ENCODE measurements around the gene NOX3.

Gene NOX3

DNA sequence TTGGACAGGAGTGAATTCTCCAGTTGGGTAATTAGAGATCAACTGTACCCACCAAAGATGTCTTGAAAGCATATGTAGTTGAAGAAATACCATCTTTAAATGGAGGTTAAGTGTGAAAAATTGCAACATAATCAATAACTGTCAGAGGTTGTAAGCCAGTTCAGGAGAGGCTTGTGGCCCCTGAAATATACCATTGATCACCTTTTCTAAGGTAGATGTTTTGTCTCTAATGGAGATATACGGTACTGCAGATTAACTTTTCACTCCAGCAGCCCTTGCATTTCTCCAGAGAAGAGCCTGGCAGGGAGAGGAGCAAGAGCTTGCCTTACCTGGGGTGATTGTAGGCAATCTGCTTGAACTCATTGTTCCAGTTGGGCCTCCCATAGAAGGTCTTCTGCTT, 48.8 kb downstream of the NOX3 start:
- FAIRE-seq: no peak
- TF ChIP-seq POU2F2 (IDR thresholded peaks at IDR 0.05; ENCODE audit: low read depth, low read length) (no peak), SPI1 (IDR thresholded peaks at IDR 0.05; ENCODE audit: low read depth, low read length) (no peak), POLR2A (IDR thresholded peaks at IDR 0.05; ENCODE audit: low read depth, low read length) (no peak), TAF1 (IDR thresholded peaks at IDR 0.05; ENCODE audit: low read depth, low read length) (no peak), POLR2AphosphoS5 (IDR thresholded peaks at IDR 0.05; ENCODE audit: low read depth, low read length) (no peak), PAX5 (IDR thresholded peaks at IDR 0.05; ENCODE audit: insufficient read depth, low read length, severe bottlenecking) (no peak)
- no peak for DNase-seq (ENCODE audit: insufficient read length, low spot score)

DNA sequence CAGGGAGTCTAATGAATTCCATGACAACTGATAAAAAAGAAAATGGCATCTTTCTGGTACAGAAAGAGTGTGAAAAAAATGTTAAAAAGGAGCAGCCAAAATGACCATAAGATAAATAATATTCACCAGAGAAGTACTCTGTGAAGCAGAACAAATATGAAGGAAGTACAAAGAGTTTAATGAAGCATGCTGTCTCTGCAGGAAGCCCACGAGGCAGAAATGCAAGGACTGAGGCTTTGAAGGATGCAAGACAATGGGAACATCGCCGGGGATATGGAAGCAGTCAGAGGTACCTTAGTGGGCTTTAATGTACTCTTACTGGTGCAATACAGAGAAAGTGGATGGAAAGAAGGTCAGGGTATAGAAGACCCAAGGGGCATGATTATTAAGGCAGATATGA, 50.7 kb downstream of the NOX3 start:
- TF ChIP-seq POU2F2 (IDR thresholded peaks at IDR 0.05; ENCODE audit: low read depth, low read length) (no peak), SPI1 (IDR thresholded peaks at IDR 0.05; ENCODE audit: low read depth, low read length) (no peak), TAF1 (IDR thresholded peaks at IDR 0.05; ENCODE audit: low read depth, low read length) (no peak), PAX5 (IDR thresholded peaks at IDR 0.05; ENCODE audit: insufficient read depth, low read length, severe bottlenecking) (no peak), POLR2AphosphoS5 (IDR thresholded peaks at IDR 0.05; ENCODE audit: low read depth, low read length) (no peak), POLR2A (IDR thresholded peaks at IDR 0.05; ENCODE audit: low read depth, low read length) (no peak)
- FAIRE-seq (no peak), DNase-seq (ENCODE audit: insufficient read length, low spot score) (no peak)

DNA sequence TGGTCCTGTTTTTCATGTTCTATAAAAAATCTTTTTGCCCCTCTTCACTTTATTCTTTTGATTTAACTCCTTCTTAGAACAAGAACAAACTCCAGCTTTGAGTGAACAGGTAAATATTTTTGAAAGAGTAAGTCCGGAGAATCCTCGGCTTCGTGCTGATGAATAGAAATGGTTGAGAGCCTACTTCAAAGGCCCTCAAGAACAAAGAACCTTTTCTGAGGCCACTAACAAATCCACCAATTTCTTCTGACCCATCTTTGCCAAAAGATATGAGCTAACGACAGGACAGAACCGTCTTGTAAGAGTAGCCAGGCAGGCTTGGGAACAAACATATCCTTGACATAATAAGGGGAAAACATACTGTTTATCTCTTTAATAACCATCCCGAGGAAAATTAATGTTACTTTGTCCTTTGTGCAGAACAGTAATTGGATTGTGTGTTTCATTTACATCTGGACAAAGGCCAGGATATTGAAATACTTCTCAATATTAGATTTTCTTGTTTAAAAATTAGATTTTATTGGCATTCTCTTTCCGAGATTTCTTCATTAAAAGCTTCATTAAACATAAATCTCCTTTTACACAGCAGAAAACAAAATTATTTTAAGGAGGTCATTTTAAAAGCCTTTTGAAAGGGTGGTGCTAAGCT, 52.9 kb downstream of the NOX3 start:
- no peak for TF ChIP-seq POLR2A (IDR thresholded peaks at IDR 0.05; ENCODE audit: low read depth, low read length)
- TF ChIP-seq SPI1 (IDR thresholded peaks at IDR 0.05; ENCODE audit: low read depth, low read length): no peak
- no peak for TF ChIP-seq PAX5 (IDR thresholded peaks at IDR 0.05; ENCODE audit: insufficient read depth, low read length, severe bottlenecking)
- TF ChIP-seq TAF1 (IDR thresholded peaks at IDR 0.05; ENCODE audit: low read depth, low read length): no peak
- no peak for TF ChIP-seq POU2F2 (IDR thresholded peaks at IDR 0.05; ENCODE audit: low read depth, low read length)
- TF ChIP-seq POLR2AphosphoS5 (IDR thresholded peaks at IDR 0.05; ENCODE audit: low read depth, low read length): no peak
- no peak for DNase-seq (ENCODE audit: insufficient read length, low spot score)
- FAIRE-seq: no peak

DNA sequence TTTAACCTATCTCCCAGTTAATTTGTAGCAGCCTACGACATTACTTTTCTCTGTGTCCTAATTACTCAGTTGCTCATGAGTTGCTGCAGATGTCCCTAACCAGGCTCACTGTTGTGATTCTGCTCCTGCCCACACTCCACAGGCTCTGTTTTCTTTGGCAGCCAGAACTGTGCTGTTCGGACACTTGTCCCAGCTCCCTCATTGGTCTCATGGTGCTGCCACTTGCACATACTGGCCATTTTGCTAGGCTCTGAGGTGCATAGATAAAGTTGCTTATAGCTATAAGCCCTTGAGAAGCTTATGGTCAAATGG, 55.0 kb downstream of the NOX3 start:
- DNase-seq (ENCODE audit: insufficient read length, low spot score) (no peak), FAIRE-seq (no peak)
- TF ChIP-seq POLR2A (IDR thresholded peaks at IDR 0.05; ENCODE audit: low read depth, low read length) (no peak), SPI1 (IDR thresholded peaks at IDR 0.05; ENCODE audit: low read depth, low read length) (no peak), POU2F2 (IDR thresholded peaks at IDR 0.05; ENCODE audit: low read depth, low read length) (no peak), TAF1 (IDR thresholded peaks at IDR 0.05; ENCODE audit: low read depth, low read length) (no peak), PAX5 (IDR thresholded peaks at IDR 0.05; ENCODE audit: insufficient read depth, low read length, severe bottlenecking) (no peak), POLR2AphosphoS5 (IDR thresholded peaks at IDR 0.05; ENCODE audit: low read depth, low read length) (no peak)

DNA sequence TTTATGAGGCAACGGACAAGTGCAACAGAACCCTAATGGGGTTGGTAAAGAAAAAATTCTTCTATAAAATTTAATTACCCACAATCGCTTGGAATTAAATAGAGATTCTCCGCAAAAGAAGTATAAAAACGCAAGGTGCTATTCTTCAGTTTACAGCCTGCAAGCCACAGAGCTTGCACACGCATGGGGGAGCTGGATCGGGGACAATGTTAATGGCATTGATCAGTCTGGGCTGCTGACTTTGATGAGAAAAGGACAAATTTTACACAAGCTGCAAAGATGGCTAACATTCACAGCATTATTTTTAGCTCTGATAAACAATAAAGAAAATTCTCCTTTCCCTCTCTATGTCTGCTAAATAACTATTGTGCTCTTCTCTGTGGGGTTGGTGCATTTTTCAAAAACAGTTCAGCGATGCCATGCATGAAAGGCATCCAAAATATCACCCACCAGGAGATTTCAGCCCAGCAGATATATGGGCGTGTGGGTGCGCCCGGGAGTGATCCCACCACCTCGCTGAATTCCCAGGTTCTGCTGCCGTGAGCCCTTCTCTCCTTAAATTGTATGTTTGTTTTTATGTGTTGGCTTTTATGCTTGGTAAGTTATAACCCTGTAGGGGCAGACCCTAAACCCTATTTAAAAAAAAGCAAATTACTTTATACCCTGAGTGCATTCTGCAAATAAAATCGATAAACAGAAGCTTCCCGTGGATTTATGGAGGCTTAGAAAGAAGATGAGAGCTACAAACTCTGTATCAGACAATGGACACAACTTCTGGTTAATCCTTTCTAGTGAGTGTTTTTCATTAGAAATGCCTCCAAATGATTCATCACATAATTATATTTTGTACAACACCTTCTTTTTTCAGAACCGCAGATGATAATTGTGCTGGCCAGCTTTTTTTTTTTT, 55.6 kb downstream of the NOX3 start:
- FAIRE-seq (no peak), DNase-seq (ENCODE audit: insufficient read length, low spot score) (no peak)
- no peak for TF ChIP-seq POLR2AphosphoS5 (IDR thresholded peaks at IDR 0.05; ENCODE audit: low read depth, low read length)
- no peak for TF ChIP-seq SPI1 (IDR thresholded peaks at IDR 0.05; ENCODE audit: low read depth, low read length)
- no peak for TF ChIP-seq PAX5 (IDR thresholded peaks at IDR 0.05; ENCODE audit: insufficient read depth, low read length, severe bottlenecking)
- no peak for TF ChIP-seq POU2F2 (IDR thresholded peaks at IDR 0.05; ENCODE audit: low read depth, low read length)

DNA sequence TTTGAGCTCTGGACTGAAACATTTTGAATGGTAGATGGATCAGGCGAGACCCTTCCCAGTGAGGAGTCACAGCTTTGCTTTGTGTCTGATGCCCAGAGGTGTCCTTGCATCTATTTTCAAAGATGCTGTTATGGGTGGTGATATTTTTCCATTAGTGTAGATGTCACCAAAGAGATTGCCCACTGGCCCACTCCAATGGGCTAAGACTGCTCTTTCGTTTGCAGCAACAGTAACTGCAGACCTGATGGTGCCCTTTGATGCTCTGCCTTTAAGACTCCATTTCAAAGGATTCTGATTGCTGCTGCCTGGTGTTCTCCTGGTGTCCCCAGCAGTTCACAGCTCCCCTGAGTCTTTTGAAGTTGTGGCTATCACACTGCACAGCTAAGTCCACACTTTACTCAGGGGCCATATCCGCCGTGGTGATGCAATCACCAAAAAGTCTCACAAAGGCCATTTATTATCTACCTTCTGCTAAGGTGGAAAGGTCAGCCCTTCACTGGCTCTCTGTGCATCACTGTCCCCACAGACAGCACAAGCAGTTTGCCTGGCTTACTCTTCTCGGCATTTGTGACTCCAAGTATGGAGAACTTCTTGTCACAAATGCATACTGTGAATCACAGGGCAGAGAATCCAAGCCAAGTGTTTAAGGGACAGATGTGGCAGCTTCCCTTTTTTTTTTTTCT, 56.4 kb downstream of the NOX3 start:
- no peak for DNase-seq (ENCODE audit: insufficient read length, low spot score)
- no peak for FAIRE-seq
- TF ChIP-seq PAX5 (IDR thresholded peaks at IDR 0.05; ENCODE audit: insufficient read depth, low read length, severe bottlenecking): no peak
- TF ChIP-seq SPI1 (IDR thresholded peaks at IDR 0.05; ENCODE audit: low read depth, low read length): no peak

DNA sequence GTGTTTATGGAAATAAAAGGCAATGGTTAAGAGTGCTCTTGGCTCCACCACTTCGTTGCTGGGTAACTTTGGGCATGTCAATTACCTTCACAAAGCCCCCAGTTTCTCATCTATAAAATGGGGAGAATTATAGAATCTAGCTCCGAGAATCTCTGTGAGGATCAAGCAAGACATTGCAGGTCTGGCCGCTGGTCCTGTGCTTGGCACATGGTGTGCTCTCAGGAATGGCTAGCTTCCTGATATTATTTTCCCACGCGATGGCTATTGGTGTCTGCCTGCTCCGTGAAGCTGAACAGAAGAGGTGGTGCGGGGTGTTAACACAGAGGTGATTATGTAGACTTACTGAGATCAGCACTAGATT, 57.0 kb downstream of the NOX3 start:
- FAIRE-seq: no peak

DNA sequence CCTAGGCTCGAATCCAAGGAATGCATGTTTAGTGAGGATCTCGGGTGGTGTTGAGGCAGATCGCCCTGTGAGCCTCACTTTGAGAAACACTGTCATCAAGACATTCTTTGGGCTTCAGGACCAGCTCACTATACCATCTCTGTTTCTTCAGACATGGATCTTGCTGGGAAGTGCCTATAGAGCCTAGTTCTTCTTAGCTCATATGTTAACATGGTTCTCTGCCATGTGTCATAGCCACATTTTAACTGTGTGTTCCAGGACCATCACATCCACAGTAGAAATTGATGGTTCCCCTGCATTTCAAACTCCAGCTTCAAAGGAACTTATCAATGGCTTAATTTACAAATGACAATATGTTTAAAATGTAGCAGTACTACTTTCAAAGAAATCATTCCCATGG, 57.4 kb downstream of the NOX3 start:
- no peak for DNase-seq (ENCODE audit: insufficient read length, low spot score)
- no peak for FAIRE-seq
- no peak for TF ChIP-seq SPI1 (IDR thresholded peaks at IDR 0.05; ENCODE audit: low read depth, low read length)
- no peak for TF ChIP-seq POU2F2 (IDR thresholded peaks at IDR 0.05; ENCODE audit: low read depth, low read length)
- TF ChIP-seq PAX5 (IDR thresholded peaks at IDR 0.05; ENCODE audit: insufficient read depth, low read length, severe bottlenecking): no peak
- no peak for TF ChIP-seq POLR2A (IDR thresholded peaks at IDR 0.05; ENCODE audit: low read depth, low read length)
- no peak for TF ChIP-seq TAF1 (IDR thresholded peaks at IDR 0.05; ENCODE audit: low read depth, low read length)
- TF ChIP-seq POLR2AphosphoS5 (IDR thresholded peaks at IDR 0.05; ENCODE audit: low read depth, low read length): no peak

More for the DNA sequence above, 57.0 kb downstream of the NOX3 start:
- no peak for TF ChIP-seq PAX5 (IDR thresholded peaks at IDR 0.05; ENCODE audit: insufficient read depth, low read length, severe bottlenecking)
- no peak for TF ChIP-seq POLR2AphosphoS5 (IDR thresholded peaks at IDR 0.05; ENCODE audit: low read depth, low read length)
- TF ChIP-seq POLR2A (IDR thresholded peaks at IDR 0.05; ENCODE audit: low read depth, low read length): no peak
- TF ChIP-seq SPI1 (IDR thresholded peaks at IDR 0.05; ENCODE audit: low read depth, low read length): no peak
- TF ChIP-seq TAF1 (IDR thresholded peaks at IDR 0.05; ENCODE audit: low read depth, low read length): no peak
- TF ChIP-seq POU2F2 (IDR thresholded peaks at IDR 0.05; ENCODE audit: low read depth, low read length): no peak
- DNase-seq (ENCODE audit: insufficient read length, low spot score): no peak

DNA sequence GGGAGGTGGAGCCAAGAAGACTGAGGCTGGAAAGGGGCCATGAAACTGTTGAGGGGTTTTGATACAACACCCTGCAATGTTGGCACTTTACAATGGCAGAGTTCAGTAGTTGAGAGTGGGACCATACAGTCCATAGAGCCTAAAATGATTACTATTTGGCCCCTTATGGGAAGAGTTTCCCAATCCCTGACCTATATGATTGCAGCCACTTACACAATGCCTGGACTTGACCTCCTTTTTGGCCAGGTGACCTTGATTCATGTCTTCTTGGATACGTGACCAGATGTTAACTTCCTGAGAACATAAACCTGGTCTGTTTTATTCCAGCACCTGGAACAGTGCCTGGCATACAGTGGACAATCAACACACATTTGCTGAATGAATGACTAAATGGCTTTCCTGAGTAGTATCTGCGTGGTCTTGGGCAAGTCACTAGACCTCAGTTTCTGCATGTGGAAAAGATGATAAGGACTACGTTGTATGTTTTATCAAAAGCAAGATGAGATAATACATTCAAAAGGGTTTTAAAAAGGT, 58.4 kb downstream of the NOX3 start:
- TF ChIP-seq SPI1 (IDR thresholded peaks at IDR 0.05; ENCODE audit: low read depth, low read length) (no peak), PAX5 (IDR thresholded peaks at IDR 0.05; ENCODE audit: insufficient read depth, low read length, severe bottlenecking) (no peak), TAF1 (IDR thresholded peaks at IDR 0.05; ENCODE audit: low read depth, low read length) (no peak), POLR2A (IDR thresholded peaks at IDR 0.05; ENCODE audit: low read depth, low read length) (no peak), POLR2AphosphoS5 (IDR thresholded peaks at IDR 0.05; ENCODE audit: low read depth, low read length) (no peak), POU2F2 (IDR thresholded peaks at IDR 0.05; ENCODE audit: low read depth, low read length) (no peak)
- DNase-seq (ENCODE audit: insufficient read length, low spot score): no peak
- FAIRE-seq: no peak

Measured in GM12891 (cell line).